Erythroblast (primary cell): ENCODE data around the gene INCENP.

Experiments used
- GATA1 ChIP-seq: IDR thresholded peaks from 2 replicates; pipeline ENCODE4 v1.6.1; 2011; ENCODE audit warnings: low read depth, mild to moderate bottlenecking, control low read depth, low read length, moderate library complexity
- POLR2A ChIP-seq: IDR thresholded peaks from 2 replicates; pipeline ENCODE4 v1.6.1; 2011; ENCODE audit warnings: mild to moderate bottlenecking, low read length

GRCh38 chr11:62153617-62154016 is 29.8 kb downstream of the INCENP start:
- no peak for TF ChIP-seq POLR2A
- no peak for TF ChIP-seq GATA1
